Measurements from ENCODE around the gene MSL3B.

DNA sequence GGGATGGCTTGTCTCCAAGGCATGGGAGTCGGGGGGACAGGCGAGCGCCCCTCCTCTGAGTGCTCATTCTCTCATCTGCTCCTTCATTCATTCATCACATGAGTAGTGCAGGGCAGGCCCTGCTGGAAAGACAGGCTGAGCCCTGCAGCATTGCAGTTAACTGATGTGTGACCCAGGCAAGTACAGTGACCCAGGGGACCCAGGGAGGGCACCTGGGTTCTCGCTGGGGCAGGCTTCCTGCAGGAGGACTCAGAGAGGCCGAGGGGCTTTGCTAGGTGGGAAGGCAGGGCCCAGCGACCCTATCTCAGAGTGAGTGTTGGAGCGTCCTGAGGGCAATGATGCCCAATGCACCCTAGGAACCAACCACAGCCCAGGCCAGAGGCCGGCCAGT, 44.5 kb downstream of the MSL3B start:
- TF ChIP-seq, protein P1, sequence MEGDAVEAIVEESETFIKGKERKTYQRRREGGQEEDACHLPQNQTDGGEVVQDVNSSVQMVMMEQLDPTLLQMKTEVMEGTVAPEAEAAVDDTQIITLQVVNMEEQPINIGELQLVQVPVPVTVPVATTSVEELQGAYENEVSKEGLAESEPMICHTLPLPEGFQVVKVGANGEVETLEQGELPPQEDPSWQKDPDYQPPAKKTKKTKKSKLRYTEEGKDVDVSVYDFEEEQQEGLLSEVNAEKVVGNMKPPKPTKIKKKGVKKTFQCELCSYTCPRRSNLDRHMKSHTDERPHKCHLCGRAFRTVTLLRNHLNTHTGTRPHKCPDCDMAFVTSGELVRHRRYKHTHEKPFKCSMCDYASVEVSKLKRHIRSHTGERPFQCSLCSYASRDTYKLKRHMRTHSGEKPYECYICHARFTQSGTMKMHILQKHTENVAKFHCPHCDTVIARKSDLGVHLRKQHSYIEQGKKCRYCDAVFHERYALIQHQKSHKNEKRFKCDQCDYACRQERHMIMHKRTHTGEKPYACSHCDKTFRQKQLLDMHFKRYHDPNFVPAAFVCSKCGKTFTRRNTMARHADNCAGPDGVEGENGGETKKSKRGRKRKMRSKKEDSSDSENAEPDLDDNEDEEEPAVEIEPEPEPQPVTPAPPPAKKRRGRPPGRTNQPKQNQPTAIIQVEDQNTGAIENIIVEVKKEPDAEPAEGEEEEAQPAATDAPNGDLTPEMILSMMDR (IDR thresholded peaks at IDR 0.05): no peak
- TF ChIP-seq POLR2A (IDR thresholded peaks at IDR 0.05) (no peak), EP300 (IDR thresholded peaks at IDR 0.05; ENCODE audit: low read depth) (no peak)

Data from transverse colon (tissue), 3 donors.